ENCODE measurements around the gene SMARCA1. TPM values are rescaled to one million over a fixed set of nuclear protein-coding genes. Genes with fewer than 3 reads are reported as not detected.

SMARCA1 gene
- total and polyA plus RNA-seq, 2 donors (not counting 1 experiment from before 2014, with no cell fraction given), result 53.3 to 74.5 TPM

DNA sequence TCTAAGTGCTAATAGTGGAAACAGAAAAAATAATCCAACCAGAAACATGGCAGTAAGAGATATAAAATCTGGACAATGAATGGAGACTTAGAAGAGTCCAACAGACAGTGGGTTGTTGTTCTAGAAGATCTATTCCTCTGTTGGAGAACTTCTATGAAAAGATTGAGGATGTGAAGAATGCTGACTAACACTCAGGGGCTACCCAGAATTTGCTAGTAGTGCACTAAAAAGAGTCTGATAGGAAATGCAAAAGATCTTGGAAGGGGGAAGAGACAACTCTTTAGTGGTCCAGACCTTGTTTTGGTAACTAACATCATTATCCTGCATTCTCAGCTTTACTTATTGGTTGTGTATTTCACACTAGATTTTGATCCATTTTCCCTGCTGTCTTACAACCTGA lies 77.9 kb downstream of the SMARCA1 start:
- Histone ChIP-seq H3K4me3 (replicated peaks in 1 of 4; ENCODE audit: control extremely low read depth in 1 of 4, insufficient read depth in 1 of 4, low read depth in 3 of 4, low read length in 4 of 4) (no peak overlapping the region), H3K27me3 (ENCODE audit: control insufficient read depth, insufficient read depth, low read length) (no peaks in the 10 kb centered on the region), H4K20me1 (ENCODE audit: control insufficient read depth, extremely low read depth, insufficient read depth, low read length) (no peaks in the 10 kb centered on the region), H3K9me3 (ENCODE audit: control insufficient read depth, insufficient read depth, low read depth, low read length) (no peaks in the 10 kb centered on the region), H3K79me2 (ENCODE audit: control insufficient read depth, insufficient read depth, low read length) (no peaks in the 10 kb centered on the region), H3K4me1 (ENCODE audit: control insufficient read depth, extremely low read depth, insufficient read depth, low read length) (no peaks in the 10 kb centered on the region), H3K9ac (ENCODE audit: insufficient read depth, low read length) (no peak overlapping the region), H3K4me2 (ENCODE audit: extremely low read depth, insufficient read depth, low read length) (no peak overlapping the region), H3K27ac (ENCODE audit: insufficient read depth, low read length) (no peak overlapping the region), H2AFZ (ENCODE audit: low read length) (no peak overlapping the region), H3K36me3 (ENCODE audit: control insufficient read depth, insufficient read depth, low read length) (no peaks in the 10 kb centered on the region)
- DNase-seq (ENCODE audit: low read depth in 2 of 2), result no peak
- TF ChIP-seq EZH2 (IDR thresholded peaks at IDR 0.05; ENCODE audit: low read length, missing control alignments), result no peak
- TF ChIP-seq, protein P1, sequence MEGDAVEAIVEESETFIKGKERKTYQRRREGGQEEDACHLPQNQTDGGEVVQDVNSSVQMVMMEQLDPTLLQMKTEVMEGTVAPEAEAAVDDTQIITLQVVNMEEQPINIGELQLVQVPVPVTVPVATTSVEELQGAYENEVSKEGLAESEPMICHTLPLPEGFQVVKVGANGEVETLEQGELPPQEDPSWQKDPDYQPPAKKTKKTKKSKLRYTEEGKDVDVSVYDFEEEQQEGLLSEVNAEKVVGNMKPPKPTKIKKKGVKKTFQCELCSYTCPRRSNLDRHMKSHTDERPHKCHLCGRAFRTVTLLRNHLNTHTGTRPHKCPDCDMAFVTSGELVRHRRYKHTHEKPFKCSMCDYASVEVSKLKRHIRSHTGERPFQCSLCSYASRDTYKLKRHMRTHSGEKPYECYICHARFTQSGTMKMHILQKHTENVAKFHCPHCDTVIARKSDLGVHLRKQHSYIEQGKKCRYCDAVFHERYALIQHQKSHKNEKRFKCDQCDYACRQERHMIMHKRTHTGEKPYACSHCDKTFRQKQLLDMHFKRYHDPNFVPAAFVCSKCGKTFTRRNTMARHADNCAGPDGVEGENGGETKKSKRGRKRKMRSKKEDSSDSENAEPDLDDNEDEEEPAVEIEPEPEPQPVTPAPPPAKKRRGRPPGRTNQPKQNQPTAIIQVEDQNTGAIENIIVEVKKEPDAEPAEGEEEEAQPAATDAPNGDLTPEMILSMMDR (conservative IDR thresholded peaks at IDR 0.05 in 1 of 2, IDR thresholded peaks at IDR 0.05 in 1 of 2; ENCODE audit: low read depth in 1 of 2, low read length in 2 of 2), result no peak

DNA sequence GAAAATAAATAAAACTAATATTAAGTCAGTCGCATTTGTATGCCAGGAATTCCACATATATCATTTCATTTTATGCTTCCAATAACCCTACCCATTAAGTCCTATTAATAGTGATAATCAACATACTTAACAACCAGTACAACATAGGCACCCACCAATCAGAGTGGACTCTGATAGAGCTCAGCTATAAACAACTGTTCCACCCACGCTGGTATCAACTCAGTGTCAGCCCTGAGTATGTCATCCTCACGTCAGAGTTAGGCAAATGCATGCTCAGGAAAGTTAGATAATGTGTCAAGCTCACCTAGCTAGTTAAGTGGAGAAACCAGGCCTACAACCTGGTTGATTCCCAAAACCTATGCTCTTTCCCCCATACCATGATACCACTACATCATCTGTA lies 89.3 kb downstream of the SMARCA1 start:
- Histone ChIP-seq H3K36me3 (ENCODE audit: control insufficient read depth, insufficient read depth, low read length) (no peaks in the 10 kb centered on the region), H3K4me2 (ENCODE audit: extremely low read depth, insufficient read depth, low read length) (no peak overlapping the region), H4K20me1 (ENCODE audit: control insufficient read depth, extremely low read depth, insufficient read depth, low read length) (no peaks in the 10 kb centered on the region), H2AFZ (ENCODE audit: low read length) (no peak overlapping the region), H3K27me3 (ENCODE audit: control insufficient read depth, insufficient read depth, low read length) (no peaks in the 10 kb centered on the region), H3K9ac (ENCODE audit: insufficient read depth, low read length) (no peak overlapping the region), H3K4me1 (ENCODE audit: control insufficient read depth, extremely low read depth, insufficient read depth, low read length) (no peaks in the 10 kb centered on the region), H3K4me3 (replicated peaks in 1 of 4; ENCODE audit: control extremely low read depth in 1 of 4, insufficient read depth in 1 of 4, low read depth in 3 of 4, low read length in 4 of 4) (no peak overlapping the region), H3K79me2 (ENCODE audit: control insufficient read depth, insufficient read depth, low read length) (no peaks in the 10 kb centered on the region), H3K9me3 (ENCODE audit: control insufficient read depth, insufficient read depth, low read depth, low read length) (no peaks in the 10 kb centered on the region), H3K27ac (ENCODE audit: insufficient read depth, low read length) (no peak overlapping the region)
- TF ChIP-seq, protein P1 (conservative IDR thresholded peaks at IDR 0.05 in 1 of 2, IDR thresholded peaks at IDR 0.05 in 1 of 2; ENCODE audit: low read depth in 1 of 2, low read length in 2 of 2), result no peak
- no peak for TF ChIP-seq EZH2 (IDR thresholded peaks at IDR 0.05; ENCODE audit: low read length, missing control alignments)
- DNase-seq (ENCODE audit: low read depth in 2 of 2), result no peak

DNA sequence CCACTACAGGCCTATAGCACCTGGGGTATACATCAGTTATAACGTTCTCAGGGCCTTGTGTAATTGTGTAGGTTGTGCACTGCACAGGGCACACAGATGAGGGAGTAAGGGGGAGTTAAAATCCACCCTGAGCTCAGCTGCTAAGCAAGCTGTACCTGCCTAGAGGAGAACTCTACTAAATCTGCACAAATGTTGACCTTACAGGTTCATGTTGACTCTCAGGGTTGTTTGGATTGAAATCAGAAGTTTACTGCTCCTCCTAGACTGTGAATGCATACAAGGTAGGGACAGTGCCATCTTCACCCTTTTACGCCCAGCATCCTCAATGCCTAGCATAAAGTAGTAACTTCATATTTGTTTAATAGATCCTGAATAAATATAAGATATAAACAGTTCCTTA lies 89.8 kb downstream of the SMARCA1 start:
- TF ChIP-seq, protein P1 (conservative IDR thresholded peaks at IDR 0.05 in 1 of 2, IDR thresholded peaks at IDR 0.05 in 1 of 2; ENCODE audit: low read depth in 1 of 2, low read length in 2 of 2), result no peak
- TF ChIP-seq EZH2 (IDR thresholded peaks at IDR 0.05; ENCODE audit: low read length, missing control alignments), result no peak
- Histone ChIP-seq H3K4me3 (replicated peaks in 1 of 4; ENCODE audit: control extremely low read depth in 1 of 4, insufficient read depth in 1 of 4, low read depth in 3 of 4, low read length in 4 of 4) (no peak overlapping the region), H3K27ac (ENCODE audit: insufficient read depth, low read length) (no peak overlapping the region), H3K27me3 (ENCODE audit: control insufficient read depth, insufficient read depth, low read length) (no peaks in the 10 kb centered on the region), H4K20me1 (ENCODE audit: control insufficient read depth, extremely low read depth, insufficient read depth, low read length) (no peaks in the 10 kb centered on the region), H2AFZ (ENCODE audit: low read length) (no peak overlapping the region), H3K9ac (ENCODE audit: insufficient read depth, low read length) (no peak overlapping the region), H3K79me2 (ENCODE audit: control insufficient read depth, insufficient read depth, low read length) (no peaks in the 10 kb centered on the region), H3K36me3 (ENCODE audit: control insufficient read depth, insufficient read depth, low read length) (no peaks in the 10 kb centered on the region), H3K4me1 (ENCODE audit: control insufficient read depth, extremely low read depth, insufficient read depth, low read length) (no peaks in the 10 kb centered on the region), H3K9me3 (ENCODE audit: control insufficient read depth, insufficient read depth, low read depth, low read length) (no peaks in the 10 kb centered on the region), H3K4me2 (ENCODE audit: extremely low read depth, insufficient read depth, low read length) (no peak overlapping the region)
- DNase-seq (ENCODE audit: low read depth in 2 of 2), result no peak

Measured in fibroblast of lung (primary cell).